ES-I3 (cell line): ENCODE data around the gene ARSA.
A peak's percentile ranks its signal among the peaks of the same experiment; 100 is the strongest.

Source experiments
- H3K36me3 ChIP-seq: 2 replicates; pipeline ENCODE4 v1.6.1; 2013; ENCODE audit warnings: mild to moderate bottlenecking, low read length, control low read depth, moderate library complexity; ENCODE audit not compliant: insufficient read depth
- H3K4me1 ChIP-seq: 2 replicates; pipeline ENCODE4 v1.6.1; 2013; ENCODE audit warnings: mild to moderate bottlenecking, control low read depth, low read length; ENCODE audit not compliant: insufficient read depth
- H3K9ac ChIP-seq: 2 replicates; pipeline ENCODE4 v1.6.1; 2013; ENCODE audit warnings: low read depth, mild to moderate bottlenecking, low read length, moderate library complexity
- H3K9me3 ChIP-seq: 2 replicates; pipeline ENCODE4 v1.6.1; 2013; ENCODE audit warnings: mild to moderate bottlenecking, low read length, moderate library complexity; ENCODE audit not compliant: control insufficient read depth, insufficient read depth

The ARSA gene

DNA sequence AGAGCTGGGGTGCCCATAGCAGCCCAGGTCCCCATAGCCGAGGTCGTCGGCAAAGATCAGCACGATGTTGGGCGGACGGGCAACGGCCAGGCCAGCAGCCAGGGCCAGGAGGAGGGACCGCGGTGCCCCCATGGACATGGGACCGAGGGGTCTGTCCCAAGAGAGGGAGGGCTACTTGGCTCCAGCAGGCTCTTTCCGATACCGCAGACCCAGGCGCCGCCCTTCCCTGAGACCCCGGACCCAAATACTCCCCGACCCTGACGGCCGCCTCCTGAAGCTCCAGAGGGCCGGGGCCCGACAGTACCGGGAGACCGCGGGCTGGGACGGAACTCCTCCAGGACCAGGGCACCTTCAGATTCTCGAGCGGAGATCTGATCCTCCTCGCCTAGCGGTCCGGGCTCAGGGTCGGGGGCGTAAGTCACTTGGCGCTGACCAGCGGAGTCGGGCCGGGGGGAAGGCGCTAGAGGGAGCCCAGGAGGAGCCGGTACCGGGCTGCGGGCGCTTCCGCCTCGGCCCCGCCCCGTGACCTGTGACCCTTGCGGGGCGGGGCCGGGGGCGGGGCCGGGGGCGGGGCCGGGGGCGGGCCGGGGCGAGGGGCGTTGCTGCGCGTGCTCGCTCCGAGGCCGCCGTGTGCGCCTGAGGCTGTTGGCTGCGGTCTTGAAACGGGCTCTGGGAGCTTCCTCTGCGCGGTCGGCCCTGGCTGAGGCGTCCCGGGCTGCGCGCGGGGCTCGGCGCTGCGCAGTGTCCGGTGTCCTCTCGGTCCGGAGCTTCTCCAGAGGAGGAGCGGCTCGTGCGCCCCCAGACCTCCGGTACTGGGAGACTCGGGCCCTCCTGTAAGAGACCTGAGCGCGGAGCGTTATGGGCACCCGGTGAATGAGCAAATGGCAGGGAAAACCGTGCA lies at the start of gene ARSA:
Gene ARSA, minus strand, starts transcription at position 511 of the 901 bp plus-strand sequence. Its CDS starts 373 bp downstream, at position 138.
- H3K36me3 ChIP-seq, result no peaks in the 10 kb centered on the region
- no peaks in the 10 kb centered on the region for H3K4me1 ChIP-seq
- peak within 1 kb of the TSS; percentile 95 for H3K9ac ChIP-seq
- H3K9me3 ChIP-seq, result no peaks in the 10 kb centered on the region

DNA sequence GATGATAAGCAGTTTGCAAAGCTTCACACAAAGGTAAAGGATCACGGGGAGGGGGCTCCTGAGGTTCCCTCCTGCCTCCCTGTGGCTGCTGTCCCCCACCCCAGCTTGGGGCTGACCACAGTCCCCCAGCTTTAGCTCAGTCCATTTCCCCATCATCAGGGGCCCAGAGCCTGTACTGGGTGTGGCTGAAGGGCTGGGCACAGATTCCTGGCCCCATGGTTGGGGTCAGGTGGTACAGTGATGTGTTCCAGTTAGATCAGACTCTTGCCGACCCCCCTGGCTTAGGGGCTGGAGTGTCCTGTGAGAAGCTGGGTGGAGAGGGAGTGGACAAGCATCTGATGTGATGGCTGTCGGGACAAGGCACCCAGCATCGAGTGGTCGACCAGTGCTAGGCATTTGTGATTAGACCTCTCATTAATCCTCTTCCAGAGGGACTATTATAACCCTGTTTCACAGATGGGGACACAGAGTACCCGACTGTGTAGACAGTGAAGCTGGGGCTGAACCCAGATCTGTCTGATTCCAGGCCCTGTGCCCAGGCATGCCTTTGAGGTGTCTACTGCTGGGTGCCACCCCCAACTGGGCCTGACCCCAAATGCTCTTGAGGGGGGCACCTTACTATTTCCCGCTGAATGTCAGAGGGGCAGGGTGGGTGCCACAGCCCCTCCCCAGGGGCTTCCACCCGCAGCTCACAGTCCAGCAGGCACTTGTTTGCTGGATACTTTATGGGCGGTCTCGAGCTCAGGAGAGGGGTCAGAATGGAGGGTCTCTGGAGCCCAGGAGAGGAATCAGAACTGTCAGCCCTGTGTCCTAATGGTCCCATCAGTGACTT lies 48.9 kb upstream of the ARSA start:
- Histone ChIP-seq H3K36me3 (no peaks in the 10 kb centered on the region), H3K4me1 (peaks cover 3% of the 10 kb centered on the region; the same call in 1 of the 2 replicates), H3K9me3 (no peaks in the 10 kb centered on the region), H3K9ac (no peak overlapping the region)

DNA sequence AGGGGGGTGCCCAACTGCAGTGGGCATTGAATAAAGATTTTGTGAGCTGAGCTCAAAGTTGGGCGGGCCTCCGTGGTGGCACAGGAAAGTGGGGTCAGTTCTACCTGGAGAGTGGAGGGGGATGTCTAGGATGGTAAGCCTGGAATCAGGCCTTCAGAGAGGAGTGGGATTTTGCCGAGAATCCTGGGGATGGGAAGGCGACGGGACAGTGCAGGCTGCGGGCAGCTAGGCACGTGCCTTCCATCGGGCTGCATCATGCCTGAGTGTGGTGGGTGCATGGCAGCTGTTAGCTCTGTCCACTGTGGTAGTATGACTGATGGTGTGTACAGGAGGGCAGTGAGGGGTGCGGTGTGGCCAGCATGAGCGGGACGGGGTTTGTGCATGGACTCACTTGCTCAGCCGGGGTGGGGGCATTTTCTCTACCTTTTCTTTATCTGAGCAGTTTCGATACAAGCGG lies 48.3 kb upstream of the ARSA start:
- Histone ChIP-seq H3K9ac (no peak overlapping the region), H3K9me3 (no peaks in the 10 kb centered on the region), H3K36me3 (no peaks in the 10 kb centered on the region), H3K4me1 (peaks cover 3% of the 10 kb centered on the region; the same call in 1 of the 2 replicates)

DNA sequence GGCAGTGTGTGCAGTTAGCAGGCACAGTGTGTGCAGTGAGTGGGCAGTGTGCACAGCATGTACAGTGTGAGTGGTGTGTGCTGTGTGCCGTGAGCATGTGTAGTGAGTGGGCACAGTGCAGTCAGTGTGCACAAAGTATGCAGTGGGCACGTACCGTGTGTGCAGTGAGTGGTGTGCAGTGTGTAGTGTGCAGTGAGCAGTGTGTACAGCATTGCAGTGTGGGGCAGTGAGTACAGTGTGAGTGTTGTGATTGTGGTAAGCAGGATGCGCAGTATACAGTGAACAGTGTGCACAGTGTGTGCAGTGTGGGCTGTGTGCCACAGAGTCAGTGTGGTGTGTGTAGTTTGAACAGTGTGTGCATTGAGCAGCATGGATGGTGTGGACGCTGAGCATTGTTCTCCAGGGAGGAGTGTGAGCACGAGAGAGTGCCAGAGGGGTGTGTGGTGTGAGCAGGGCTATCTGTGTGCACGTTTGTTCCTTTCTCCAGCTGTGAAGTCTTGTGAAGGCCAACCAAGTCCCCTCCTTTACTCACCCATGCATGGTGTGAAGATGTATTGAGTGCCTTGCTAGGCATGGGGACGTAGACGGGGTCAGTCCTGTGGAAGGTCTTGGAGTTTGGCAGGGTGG lies 47.7 kb upstream of the ARSA start:
- peak overlapping the region; percentile 53; the same call in 1 of the 2 replicates for H3K9ac ChIP-seq

DNA sequence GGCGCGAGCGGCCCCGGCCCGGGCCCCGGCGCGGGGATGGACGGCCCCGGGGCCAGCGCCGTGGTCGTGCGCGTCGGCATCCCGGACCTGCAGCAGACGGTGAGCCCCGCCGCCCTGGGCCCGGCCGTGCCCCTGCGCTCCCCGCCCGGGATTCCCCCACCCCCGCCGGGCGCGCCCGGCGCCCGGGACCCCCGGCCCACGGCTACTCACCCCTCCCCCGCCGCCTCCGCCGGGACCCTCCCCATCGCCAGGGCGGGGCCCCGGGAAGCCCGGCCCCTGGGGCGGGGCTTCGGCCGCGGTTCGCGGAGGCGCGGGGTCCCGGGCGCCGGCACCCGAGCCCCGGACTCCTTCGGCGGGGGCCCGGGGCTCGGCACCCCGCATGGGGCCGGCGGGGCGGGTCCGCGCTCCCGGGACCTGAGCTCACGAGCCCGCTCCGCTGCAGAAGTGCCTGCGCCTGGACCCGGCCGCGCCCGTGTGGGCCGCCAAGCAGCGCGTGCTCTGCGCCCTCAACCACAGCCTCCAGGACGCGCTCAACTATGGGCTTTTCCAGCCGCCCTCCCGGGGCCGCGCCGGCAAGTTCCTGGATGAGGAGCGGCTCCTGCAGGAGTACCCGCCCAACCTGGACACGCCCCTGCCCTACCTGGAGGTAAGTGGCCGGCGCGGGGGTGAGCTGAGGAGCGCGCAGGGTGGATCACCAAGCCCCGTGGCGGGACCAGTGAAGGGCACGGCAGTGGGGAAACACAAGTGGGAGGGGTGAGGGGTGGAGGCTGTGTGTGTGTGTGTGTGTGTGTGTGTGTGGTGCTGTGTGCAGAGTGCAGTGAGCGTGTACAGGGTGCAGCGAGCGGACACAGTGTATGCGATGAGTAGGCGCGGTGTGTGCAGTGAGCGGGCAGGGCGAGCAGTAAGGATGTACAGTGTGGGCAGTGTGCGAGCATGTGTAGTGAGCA lies 46.9 kb upstream of the ARSA start:
- no peaks in the 10 kb centered on the region for H3K9me3 ChIP-seq
- H3K4me1 ChIP-seq, result peaks cover 3% of the 10 kb centered on the region; the same call in 1 of the 2 replicates
- H3K9ac ChIP-seq, result peak overlapping the region; percentile 53; the same call in 1 of the 2 replicates

More for the DNA sequence above, 47.7 kb upstream of the ARSA start:
- H3K9me3 ChIP-seq, result no peaks in the 10 kb centered on the region
- H3K4me1 ChIP-seq, result peaks cover 3% of the 10 kb centered on the region; the same call in 1 of the 2 replicates
- H3K36me3 ChIP-seq, result no peaks in the 10 kb centered on the region

DNA sequence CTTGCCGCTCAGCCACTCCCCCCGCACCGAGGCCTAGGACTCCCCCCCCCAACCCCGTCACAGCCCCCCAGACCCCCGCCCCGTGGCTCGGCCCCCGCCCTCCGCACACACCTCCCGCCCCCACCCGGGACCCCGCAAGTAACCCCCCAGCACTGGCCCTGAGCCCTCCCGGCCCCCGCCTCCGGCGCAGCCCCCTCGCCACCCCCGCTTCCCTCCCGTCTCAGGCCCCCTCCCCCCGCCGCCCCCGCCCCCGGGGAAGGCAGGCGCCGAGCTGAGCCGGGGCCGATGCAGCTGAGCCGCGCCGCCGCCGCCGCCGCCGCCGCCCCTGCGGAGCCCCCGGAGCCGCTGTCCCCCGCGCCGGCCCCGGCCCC lies 46.2 kb upstream of the ARSA start:
- Histone ChIP-seq H3K9me3 (no peaks in the 10 kb centered on the region), H3K36me3 (no peaks in the 10 kb centered on the region), H3K9ac (no peak overlapping the region), H3K4me1 (peaks cover 3% of the 10 kb centered on the region; the same call in 1 of the 2 replicates)

More for the DNA sequence above, 46.9 kb upstream of the ARSA start:
- H3K36me3 ChIP-seq, result no peaks in the 10 kb centered on the region

DNA sequence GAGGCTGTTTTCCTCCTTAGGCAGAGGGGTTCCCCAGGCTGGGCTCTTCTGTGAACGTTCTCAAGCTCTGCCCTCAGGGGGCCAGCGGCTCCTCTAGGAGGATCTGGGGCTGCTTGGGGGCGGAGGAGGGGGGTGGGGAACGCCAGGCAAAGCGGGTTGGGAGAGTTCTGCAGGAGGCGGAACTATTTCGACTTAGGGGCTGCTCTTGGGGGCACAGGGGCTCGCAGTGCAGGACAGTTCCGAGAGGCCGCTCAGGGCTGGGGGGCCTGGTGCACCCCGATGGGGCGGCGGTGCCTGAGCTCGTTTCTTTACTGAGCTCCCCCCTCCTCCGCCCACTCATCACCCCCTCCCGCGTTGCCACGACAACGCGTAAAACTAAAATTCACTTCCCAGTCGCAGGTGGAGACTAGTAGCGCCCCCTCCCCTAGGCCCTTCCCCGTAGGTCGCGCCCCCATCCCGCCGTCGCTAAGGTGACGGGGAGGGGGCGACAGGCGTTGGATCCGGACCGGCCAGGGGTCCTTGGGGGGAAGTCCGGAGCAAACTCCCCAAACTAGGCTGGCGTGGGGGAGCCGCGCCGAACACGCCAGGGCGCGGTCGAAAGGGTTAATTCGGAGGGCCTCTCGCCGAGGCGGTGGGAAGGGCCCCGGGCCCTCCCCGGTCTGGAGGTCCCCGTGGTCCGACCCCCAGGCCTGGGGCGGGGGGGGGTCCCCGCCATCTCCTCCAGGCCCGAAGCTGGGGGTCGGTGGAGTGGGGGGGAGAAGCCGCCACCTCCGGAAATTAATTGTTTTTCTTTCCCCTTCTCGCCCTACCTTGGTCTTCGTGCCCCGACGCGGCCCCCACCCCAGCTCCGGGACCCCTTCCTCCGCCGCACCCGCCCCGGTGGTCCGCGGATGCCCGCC lies 45.5 kb upstream of the ARSA start:
- Histone ChIP-seq H3K9me3 (no peaks in the 10 kb centered on the region), H3K4me1 (peaks cover 3% of the 10 kb centered on the region; the same call in 1 of the 2 replicates), H3K36me3 (no peaks in the 10 kb centered on the region), H3K9ac (peak overlapping the region; percentile 45; the same call in 1 of the 2 replicates)

DNA sequence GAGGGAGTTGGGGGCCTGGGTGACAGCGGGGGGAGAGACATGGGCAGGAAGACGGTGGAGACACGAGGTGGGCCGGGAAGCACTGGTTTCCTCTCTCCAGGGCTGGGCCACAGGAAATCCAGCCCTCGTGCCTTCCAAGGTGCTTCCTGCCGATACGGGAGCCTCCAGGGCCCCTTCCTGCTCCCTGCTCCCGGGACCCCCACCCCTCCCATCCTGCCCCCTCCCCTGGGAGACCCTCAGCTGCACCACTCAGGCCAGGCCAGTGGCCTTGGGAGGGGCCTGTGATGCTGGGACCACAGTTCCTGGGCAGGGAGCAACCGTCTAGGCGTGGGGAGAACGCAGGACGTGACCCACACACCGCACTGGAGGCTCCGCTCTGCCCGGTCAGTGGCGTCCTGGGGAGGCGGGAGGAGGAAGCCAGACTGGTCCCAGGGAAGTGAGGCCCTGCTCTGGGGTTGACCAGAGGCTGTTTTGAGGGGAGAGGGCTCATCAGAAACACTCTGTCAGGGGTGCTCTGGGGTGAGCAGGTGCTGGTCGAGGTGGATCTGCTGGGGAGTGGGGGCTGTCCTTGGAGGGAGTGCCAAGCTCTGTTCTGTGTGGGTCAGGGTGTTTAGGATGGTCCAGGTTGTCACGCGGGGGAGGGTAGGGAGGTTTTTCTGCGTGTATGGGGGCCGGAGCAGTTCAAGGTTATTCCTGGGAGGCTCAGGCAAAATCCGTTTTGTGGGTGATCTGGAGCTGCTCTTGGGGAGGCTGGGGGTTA lies 44.7 kb upstream of the ARSA start, which contains the start of gene SHANK3:
Gene SHANK3, plus strand, starts transcription at position 353 of the 760 bp plus-strand sequence.
- no peaks in the 10 kb centered on the region for H3K36me3 ChIP-seq
- H3K9ac ChIP-seq, result peak within 1 kb of the TSS; percentile 45; the same call in 1 of the 2 replicates
- H3K9me3 ChIP-seq, result no peaks in the 10 kb centered on the region
- H3K4me1 ChIP-seq, result peaks cover 3% of the 10 kb centered on the region; the same call in 1 of the 2 replicates

DNA sequence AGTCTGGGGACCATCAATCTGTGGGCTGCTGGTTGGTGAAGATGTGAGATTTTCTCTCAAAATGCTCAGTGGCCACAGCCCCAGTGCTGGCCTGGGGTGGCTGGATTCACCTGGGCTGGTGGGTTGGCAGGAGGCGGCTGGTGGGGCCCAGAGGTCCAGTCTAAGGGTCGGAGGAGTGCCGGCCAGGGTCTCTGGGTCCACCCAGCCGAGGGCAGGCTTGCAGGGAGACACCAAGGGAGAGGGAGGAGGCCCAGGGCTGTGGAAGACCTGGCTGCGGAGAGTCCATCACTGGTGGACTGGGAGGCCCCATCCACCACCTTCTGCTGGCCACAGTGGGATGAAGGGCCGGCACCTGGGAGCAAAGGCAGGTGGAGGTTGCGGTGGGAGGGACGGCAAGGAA lies 44.1 kb upstream of the ARSA start:
- peaks cover 3% of the 10 kb centered on the region; the same call in 1 of the 2 replicates for H3K4me1 ChIP-seq
- H3K9me3 ChIP-seq, result no peaks in the 10 kb centered on the region
- H3K9ac ChIP-seq, result no peak overlapping the region
- no peaks in the 10 kb centered on the region for H3K36me3 ChIP-seq

DNA sequence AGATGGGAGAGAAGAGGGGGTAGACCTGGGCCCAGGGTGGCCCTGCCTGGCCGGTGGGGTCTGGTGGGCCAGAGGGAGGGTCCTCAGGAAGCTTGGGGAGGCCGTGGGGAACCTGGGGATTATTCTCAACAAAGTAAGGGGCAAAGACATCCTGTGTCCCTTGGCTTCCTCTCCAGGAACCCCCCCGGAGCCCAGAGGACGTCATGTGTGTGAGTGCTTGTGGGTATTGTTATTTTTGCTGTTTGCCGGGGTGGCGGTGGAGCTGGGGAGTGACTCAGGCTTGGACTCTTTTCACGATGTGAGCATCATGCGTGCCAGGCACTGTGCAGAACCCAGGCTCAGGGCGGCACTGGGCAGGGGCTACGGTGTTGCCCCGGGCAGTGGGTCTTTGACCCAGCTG lies 43.7 kb upstream of the ARSA start:
- Histone ChIP-seq H3K36me3 (no peaks in the 10 kb centered on the region), H3K9ac (no peak overlapping the region), H3K9me3 (no peaks in the 10 kb centered on the region), H3K4me1 (peaks cover 3% of the 10 kb centered on the region; the same call in 1 of the 2 replicates)

DNA sequence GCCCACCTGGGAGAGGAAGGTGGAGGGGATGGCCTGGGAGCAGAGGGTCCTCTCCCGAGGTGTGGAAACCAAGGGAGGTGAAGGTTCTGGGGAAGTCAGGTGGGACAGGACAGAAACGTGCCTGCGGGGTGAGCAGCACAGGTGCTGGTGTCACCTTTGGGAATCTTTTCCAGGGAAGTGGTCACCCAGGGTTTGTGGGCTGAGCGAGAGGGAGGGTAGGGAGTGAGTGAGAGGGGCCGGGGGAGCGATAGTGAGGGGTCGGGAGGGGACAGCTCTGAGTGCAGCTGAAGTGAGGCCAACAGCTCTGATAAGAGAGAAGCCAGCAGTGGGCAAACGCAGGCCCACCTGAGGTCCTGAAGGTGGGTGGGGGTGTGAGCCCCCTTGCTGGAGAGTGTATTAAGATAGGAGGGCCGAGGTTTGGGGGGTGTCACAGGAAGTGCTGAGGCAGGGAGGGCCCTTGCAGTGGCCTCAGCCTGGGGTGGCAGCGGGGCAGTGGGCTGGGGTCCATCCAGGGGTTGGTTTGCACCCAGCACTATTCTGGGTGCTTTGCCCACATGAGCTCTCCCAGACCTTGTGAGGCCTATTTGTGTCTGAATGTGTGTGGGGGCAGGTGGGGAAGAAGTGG lies 43.1 kb upstream of the ARSA start:
- H3K9me3 ChIP-seq, result no peaks in the 10 kb centered on the region
- H3K36me3 ChIP-seq, result no peaks in the 10 kb centered on the region
- no peak overlapping the region for H3K9ac ChIP-seq

More for the DNA sequence above, 43.1 kb upstream of the ARSA start:
- peaks cover 3% of the 10 kb centered on the region; the same call in 1 of the 2 replicates for H3K4me1 ChIP-seq
